ENCODE data around the gene PTPN1. TPM values are rescaled to one million over a fixed set of nuclear protein-coding genes. Genes with fewer than 3 reads are reported as not detected.

The PTPN1 gene
- polyA plus RNA-seq, 3 donors: 12.4 to 21.4 (median 19.1) TPM

DNA sequence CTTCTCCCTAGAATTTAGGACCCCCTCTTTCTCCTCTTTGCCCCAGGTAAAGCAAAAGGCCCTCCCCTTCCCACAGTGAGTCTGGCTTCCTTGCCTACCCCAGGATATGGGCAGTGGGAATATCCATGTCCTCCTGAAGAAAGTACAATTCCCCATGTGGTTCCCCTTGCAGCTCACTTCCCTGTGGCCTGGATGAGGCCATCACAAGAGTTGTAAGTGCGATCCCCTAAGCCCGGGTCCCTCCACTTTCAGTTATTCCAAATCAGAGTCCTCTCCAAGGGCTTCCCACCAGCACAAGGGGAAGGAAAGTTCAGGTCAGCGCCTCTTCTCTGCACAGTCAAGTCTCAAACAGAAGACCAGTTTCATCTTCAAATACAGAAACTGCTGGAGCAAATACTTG, 10.2 kb upstream of the PTPN1 start:
- 100% methylated on average over 3 of the region's 3 CpGs for WGBS (ENCODE audit: insufficient coverage)
- no peak overlapping the region for H2AFZ ChIP-seq (ENCODE audit: insufficient read depth, low read depth, low read length, poor library complexity, severe bottlenecking)
- H3K4me1 Mint-ChIP-seq: peaks cover 49% of the 10 kb centered on the region

DNA sequence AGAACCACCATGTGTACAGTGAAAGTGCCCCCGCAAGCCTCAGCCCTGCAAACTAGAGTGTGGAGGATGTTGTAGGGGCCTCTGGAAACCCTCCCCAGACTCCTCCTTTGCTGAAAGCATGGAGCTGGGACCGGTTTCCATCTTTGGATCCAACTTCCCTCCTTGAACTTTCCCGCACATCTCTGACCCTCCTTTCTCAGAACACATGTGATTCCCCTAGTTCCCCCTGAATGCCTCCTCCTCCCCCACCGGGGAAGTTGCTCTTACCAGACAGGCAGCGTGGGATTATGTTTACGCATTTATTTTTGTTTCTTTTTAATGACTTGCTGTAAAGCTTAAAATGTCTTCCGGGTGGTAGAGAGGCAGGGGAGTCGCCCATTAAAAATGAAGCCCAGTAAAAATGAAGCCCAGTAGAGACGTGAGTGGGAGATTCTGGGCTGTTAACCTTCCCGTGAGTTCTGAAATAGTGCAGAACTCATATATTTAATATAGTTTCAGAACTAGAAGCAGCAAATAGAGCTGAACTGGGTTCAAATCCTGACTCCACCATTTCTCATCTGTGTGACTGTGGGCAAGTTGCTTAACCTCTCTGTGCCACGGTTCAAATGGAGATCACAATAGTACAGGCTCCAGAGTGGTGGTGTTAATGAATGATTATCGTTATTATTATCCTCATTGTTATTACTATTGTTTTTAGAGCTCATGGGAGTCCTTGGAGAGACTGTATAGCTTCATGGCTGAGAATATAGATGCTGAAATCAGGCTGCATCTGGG, 8.0 kb upstream of the PTPN1 start:
- Histone ChIP-seq H3K4me2 (replicated peaks; ENCODE audit: extremely low read depth, low read length, poor library complexity, severe bottlenecking) (no peak overlapping the region), H3K4me3 (replicated peaks in 1 of 3; ENCODE audit: low read depth in 2 of 3, low read length in 3 of 3) (no peak overlapping the region), H3K36me3 (replicated peaks in 1 of 2; ENCODE audit: control insufficient read depth in 1 of 2, insufficient read depth in 2 of 2, low read length in 2 of 2) (no peaks in the 10 kb centered on the region), H3K27ac (ENCODE audit: low read depth in 1 of 2, low read length in 2 of 2) (no peak overlapping the region), H3K27me3 (ENCODE audit: control insufficient read depth in 2 of 2, insufficient read depth in 2 of 2, low read length in 2 of 2) (no peaks in the 10 kb centered on the region), H2AFZ (ENCODE audit: insufficient read depth, low read depth, low read length, poor library complexity, severe bottlenecking) (no peak overlapping the region), H3K9me3 (replicated peaks in 1 of 2; ENCODE audit: control insufficient read depth in 1 of 2, insufficient read depth in 1 of 2, low read length in 2 of 2) (no peaks in the 10 kb centered on the region), H4K20me1 (ENCODE audit: insufficient read depth, low read length) (no peaks in the 10 kb centered on the region), H3K79me2 (ENCODE audit: insufficient read depth, low read length) (no peaks in the 10 kb centered on the region), H3K4me1 (ENCODE audit: control insufficient read depth in 1 of 2, insufficient read depth in 2 of 2, low read length in 2 of 2) (peaks cover 30 to 35% of the 10 kb centered on the region in 2 donors), H3K9ac (ENCODE audit: insufficient read depth, low read length, poor library complexity, severe bottlenecking) (no peak overlapping the region)
- TF ChIP-seq, protein P1, sequence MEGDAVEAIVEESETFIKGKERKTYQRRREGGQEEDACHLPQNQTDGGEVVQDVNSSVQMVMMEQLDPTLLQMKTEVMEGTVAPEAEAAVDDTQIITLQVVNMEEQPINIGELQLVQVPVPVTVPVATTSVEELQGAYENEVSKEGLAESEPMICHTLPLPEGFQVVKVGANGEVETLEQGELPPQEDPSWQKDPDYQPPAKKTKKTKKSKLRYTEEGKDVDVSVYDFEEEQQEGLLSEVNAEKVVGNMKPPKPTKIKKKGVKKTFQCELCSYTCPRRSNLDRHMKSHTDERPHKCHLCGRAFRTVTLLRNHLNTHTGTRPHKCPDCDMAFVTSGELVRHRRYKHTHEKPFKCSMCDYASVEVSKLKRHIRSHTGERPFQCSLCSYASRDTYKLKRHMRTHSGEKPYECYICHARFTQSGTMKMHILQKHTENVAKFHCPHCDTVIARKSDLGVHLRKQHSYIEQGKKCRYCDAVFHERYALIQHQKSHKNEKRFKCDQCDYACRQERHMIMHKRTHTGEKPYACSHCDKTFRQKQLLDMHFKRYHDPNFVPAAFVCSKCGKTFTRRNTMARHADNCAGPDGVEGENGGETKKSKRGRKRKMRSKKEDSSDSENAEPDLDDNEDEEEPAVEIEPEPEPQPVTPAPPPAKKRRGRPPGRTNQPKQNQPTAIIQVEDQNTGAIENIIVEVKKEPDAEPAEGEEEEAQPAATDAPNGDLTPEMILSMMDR (IDR thresholded peaks at IDR 0.05): no peak
- H3K27me3 Mint-ChIP-seq (ENCODE audit: low read depth in 3 of 3): peaks cover 0 to 5% (median 0%) of the 10 kb centered on the region in 3 donors
- 62% methylated on average over 3 of the region's 12 CpGs for WGBS (ENCODE audit: insufficient coverage)
- H3K4me1 Mint-ChIP-seq: peaks cover 41% of the 10 kb centered on the region
- intact Hi-C loops (cut with micrococcal nuclease): no loop called here
- peaks cover 0 to 1% of the 10 kb centered on the region in 2 donors for H3K36me3 Mint-ChIP-seq
- no peak overlapping the region for H3K4me3 Mint-ChIP-seq
- peak in 1 of 3 donors; percentile 36 for DNase-seq
- H3K9me3 Mint-ChIP-seq: no peaks in the 10 kb centered on the region
- H3K27ac Mint-ChIP-seq: peak overlapping the region in 4 of 7 donors; percentile 3 to 76 (median 27)

More for the DNA sequence above, 10.2 kb upstream of the PTPN1 start:
- H3K4me2 ChIP-seq (replicated peaks; ENCODE audit: extremely low read depth, low read length, poor library complexity, severe bottlenecking): no peak overlapping the region
- peaks cover 36 to 42% of the 10 kb centered on the region in 2 donors for H3K4me1 ChIP-seq (ENCODE audit: control insufficient read depth in 1 of 2, insufficient read depth in 2 of 2, low read length in 2 of 2)
- H3K36me3 ChIP-seq (replicated peaks in 1 of 2; ENCODE audit: control insufficient read depth in 1 of 2, insufficient read depth in 2 of 2, low read length in 2 of 2): no peaks in the 10 kb centered on the region
- no peaks in the 10 kb centered on the region for H3K79me2 ChIP-seq (ENCODE audit: insufficient read depth, low read length)
- Mint-ChIP-seq H3K27me3 (ENCODE audit: low read depth in 3 of 3) (peaks cover 0 to 3% (median 1%) of the 10 kb centered on the region in 3 donors), H3K9me3 (no peaks in the 10 kb centered on the region), H3K4me3 (no peak overlapping the region), H3K36me3 (peaks cover 0 to 1% of the 10 kb centered on the region in 2 donors), H3K27ac (peak overlapping the region in 5 of 7 donors; percentile 48 to 97 (median 78))
- no peak overlapping the region for H3K27ac ChIP-seq (ENCODE audit: low read depth in 1 of 2, low read length in 2 of 2)
- peak in 1 of 3 donors; percentile 22 for DNase-seq
- no peaks in the 10 kb centered on the region for H3K9me3 ChIP-seq (replicated peaks in 1 of 2; ENCODE audit: control insufficient read depth in 1 of 2, insufficient read depth in 1 of 2, low read length in 2 of 2)
- no peak overlapping the region for H3K9ac ChIP-seq (ENCODE audit: insufficient read depth, low read length, poor library complexity, severe bottlenecking)
- H3K27me3 ChIP-seq (ENCODE audit: control insufficient read depth in 2 of 2, insufficient read depth in 2 of 2, low read length in 2 of 2): no peaks in the 10 kb centered on the region
- intact Hi-C loops (cut with micrococcal nuclease): no loop called here
- H3K4me3 ChIP-seq (replicated peaks in 1 of 3; ENCODE audit: low read depth in 2 of 3, low read length in 3 of 3): no peak overlapping the region
- no peaks in the 10 kb centered on the region for H4K20me1 ChIP-seq (ENCODE audit: insufficient read depth, low read length)
- TF ChIP-seq, protein P1 (IDR thresholded peaks at IDR 0.05): no peak
